KG1 (cell line): ENCODE results near the gene LRFN5.
"Not testable (repeated sequence)": the region's sequence is repeated elsewhere in the genome, so short reads cannot be mapped to it uniquely, and the experiment has no call there.

Experiments used
- DNase-seq: peaks from one replicate; lab custom pipeline; 2025; lab: John Stamatoyannopoulos, UW

Gene LRFN5

GRCh38 chr14:41606532-41607303 is at the start of gene LRFN5:
Gene LRFN5 (plus strand): TSS chr14:41606876.
- DNase-seq = no peak

GRCh38 chr14:41558490-41558889 is 48.2 kb upstream of the LRFN5 start:
- no peak for DNase-seq

DNA sequence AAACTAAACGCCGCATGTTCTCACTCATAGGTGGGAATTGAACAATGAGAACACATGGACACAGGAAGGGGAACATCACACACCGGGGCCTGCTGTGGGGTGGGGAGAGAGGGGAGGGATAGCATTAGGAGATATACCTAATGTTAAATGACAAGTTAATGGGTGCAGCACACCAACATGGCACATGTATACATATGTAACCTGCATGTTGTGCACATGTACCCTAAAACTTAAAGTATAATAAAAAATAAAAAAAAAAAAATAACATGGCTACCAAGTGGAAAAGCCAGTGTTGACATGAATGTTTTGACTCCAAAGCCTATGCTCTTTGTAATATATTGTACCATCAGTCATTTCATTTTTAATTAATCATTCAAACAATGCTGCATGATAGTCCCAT is 39.8 kb upstream of the LRFN5 start:
- not testable (repeated sequence) for DNase-seq

- no peak for DNase-seq
Measured at GRCh38 chr14:41568979-41569378, 37.7 kb upstream of the LRFN5 start.

DNA sequence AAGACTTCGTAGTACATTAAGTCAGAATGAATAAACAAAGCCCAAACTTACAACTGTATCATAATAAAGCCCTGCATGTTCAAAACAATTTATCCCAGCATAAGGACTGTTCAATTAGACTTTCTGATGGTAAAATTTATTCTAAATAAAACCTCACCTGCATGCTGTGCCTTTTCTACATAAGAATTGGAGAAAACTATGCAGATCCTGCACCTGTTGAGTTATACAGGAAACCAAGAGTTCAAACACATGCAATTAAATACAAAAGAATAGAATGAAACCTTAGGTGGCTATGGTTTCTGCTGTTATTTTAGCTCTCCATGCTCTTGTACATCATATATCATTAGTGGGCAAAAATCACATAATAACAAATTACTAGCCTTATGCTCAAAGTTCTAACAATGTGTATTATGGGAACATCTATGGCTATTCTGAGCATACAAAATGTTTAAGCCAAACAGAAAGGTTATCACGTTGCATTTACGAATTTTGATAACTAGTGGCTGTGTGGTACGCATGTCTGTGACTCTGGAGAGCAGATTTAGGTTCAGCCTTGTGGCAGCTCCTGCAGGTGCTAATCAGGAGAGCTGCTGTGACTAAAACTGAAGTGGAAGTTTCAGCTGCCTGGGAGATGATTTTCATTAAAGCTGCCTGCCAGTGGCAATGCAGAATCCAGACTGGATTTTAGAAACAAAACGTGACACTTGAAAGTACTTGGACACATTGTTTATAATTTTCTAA is 36.1 kb upstream of the LRFN5 start:
- DNase-seq = no peak

DNA sequence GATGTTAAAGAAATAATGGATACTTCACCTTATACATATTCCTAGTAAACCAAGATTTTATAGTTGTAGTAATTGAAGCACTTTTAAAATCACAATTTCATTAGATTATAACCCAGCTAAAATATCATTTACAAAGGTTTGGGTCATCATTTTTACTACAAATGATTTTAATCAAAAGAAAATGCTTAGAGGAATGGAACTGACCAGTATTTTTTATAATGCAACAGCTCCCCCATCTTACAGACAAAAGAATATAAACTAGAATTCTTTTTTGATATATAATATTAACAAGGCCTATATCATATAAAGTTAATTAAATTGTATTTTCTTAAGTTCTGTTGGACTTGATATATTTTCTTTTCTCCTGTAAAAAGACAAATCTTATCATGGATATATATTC is 20.4 kb upstream of the LRFN5 start:
- DNase-seq = no peak

DNA sequence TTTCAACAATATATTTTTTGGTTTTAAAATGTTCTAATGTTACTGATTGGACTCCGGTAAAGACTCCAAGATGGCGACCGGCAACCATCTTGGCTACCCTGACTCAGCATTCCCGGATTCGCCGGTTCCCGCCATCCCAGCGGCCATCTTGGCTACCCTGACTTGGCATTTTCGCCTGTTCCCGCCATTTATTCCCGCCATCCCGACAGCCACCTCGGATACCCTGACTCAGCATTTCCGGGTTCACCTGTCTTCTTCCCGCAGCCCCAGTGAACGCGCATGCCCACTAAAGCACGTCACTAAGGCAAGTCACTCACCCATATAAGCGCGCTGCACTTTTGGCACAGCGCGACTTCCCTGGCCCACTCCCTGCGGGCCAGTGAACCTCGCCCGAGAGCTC is 9.0 kb upstream of the LRFN5 start:
- no peak for DNase-seq

DNA sequence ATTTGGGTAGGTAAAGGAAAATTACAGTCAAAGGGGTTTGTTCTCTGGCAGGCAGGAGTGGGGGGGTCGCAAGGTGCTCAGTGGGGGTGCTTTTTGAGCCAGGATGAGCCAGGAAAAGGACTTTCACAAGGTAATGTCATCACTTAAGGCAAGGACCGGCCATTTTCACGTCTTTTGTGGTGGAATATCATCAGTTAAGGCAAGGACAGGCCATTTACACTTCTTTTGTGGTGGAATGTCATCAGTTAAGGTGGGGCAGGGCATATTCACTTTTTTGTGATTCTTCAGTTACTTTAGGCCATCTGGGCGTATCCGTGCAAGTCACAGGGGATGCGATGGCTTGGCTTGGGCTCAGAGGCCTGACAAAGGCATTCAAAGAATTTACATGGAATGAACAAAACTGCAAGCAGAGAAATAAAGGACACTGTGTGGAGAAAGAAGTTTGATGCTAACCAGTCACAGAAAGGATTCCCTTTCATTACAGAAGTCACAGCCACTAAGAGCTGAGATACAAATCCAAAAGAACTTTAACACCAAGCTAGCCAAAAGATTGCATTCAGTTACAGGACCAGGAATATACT is 6.8 kb upstream of the LRFN5 start:
- not testable (repeated sequence) for DNase-seq

GRCh38 chr14:41604721-41605531 is 1.8 kb upstream of the LRFN5 start:
- no peak for DNase-seq

DNA sequence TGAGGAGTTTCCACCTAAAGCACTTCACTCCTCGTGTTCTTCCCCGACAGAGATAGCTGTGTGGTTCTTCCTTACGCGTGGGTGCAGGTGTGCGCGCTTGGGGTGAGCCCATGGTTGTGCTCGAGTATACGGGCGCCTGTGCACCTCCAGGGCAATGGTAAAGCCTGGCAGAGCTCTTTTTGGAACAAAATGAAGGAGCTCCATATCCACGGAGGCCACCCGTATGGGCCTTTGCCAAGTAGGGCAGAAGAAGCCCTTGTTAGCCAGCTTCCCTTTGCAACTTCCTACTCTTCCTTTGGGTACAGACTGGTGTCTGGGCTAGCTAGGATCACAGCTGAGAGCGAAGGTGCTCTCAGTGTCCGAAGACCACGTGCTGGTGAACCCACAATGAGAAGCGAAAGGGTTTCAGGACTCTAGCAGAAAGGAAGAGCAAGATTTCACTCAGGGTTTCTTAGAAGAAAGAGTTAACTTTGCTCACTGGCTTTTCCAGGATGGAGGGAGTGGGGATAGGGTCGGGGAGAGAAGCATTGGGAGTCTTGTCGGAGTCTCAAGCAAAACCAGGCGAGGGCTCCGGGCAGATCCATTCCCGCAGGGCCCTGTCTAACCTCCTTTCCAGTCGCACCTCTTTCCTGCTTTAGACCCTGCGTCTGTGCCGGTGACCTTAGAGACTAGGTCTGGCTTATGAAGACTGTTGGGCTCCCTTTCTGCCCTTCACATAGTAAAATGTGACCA is 960 bp upstream of the LRFN5 start:
- DNase-seq = peak; percentile 5

- no peak for DNase-seq
Measured at GRCh38 chr14:41606282-41606531, 469 bp upstream of the LRFN5 start.

GRCh38 chr14:41607304-41607775 is 664 bp downstream of the LRFN5 start:
- peak; percentile 31 for DNase-seq

- DNase-seq = no peak
Measured at GRCh38 chr14:41607966-41608663, 1.4 kb downstream of the LRFN5 start.

DNA sequence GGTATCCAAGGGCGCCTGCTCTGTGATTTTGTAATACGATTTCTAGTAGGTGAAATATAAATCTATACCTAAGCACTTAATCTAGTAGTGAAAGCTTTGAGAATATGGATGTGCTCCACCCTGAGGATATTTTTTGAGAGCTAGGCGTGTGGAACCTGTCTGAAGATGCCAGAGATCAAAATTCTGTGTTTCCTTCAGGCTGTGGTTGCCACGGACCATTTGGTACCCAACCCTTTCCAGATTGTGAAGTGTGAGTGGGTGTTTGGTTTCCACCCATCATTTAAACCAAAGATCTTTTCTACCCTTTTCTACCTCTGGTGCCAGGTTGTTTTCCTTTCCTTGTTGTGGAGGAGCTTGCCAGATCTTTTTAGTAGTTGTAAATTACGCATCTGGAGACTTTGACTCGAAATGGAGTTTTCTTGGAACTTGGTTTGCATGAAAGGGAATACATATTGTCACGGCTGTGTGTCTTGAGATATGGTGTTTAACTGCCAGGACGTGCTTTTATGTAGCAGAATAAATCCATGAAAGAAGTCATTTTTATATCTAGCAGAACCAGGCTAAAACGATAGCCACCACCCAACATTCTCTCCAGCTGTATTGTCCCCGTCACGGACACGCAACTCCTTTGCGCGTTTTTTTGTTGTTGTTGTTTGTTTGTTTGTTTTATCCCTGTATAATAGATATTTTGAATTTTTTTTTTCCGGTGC is 2.2 kb downstream of the LRFN5 start:
- DNase-seq = no peak

GRCh38 chr14:41609704-41610183 is 3.1 kb downstream of the LRFN5 start:
- no peak for DNase-seq

- DNase-seq = no peak
Measured at GRCh38 chr14:41615011-41615595, 8.4 kb downstream of the LRFN5 start.

DNA sequence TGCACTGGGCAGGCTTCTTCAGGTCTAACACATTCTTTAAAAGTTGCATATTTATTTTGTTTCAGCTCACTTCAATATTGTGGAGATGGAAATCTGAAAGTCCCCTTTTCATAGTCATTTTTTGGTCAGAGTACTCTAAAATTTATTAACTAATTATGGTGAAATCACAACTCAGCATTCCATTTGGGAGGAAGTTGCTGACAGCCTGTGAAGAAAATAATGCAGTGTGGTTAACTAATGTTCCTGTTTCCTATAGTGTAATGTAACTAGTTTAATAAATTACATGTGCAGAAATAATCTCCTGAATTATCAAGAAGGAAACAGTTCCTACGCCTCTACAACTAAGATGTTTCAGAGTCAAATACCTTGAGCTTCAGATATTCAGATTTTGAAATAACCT is 17.1 kb downstream of the LRFN5 start:
- DNase-seq = no peak

GRCh38 chr14:41629876-41630275 is 23.2 kb downstream of the LRFN5 start:
- no peak for DNase-seq

DNA sequence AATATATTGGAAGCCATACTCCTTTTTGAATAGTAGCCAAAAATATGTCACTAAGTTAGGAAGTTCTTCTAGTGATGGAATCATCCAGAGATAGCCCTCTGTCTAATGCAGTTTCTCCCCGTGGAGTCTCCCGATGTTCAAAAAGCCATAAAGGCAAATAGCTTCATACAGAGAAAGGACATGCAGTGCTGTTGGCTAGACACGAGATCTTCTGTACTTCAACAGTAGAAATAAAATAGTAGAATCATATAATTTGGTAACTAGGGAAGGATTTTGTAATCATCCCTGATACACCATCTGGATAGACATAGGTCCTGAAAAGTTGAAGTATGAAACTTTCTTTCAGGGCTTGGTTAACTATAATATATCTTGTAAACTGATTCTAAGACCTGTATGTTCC is 27.6 kb downstream of the LRFN5 start:
- DNase-seq = no peak
